Renal pelvis (tissue), 3 donors: ENCODE data around the gene NRL. TPM values are rescaled to one million over a fixed set of nuclear protein-coding genes. Genes with fewer than 3 reads are reported as not detected.

Experiments used
- polyA plus RNA-seq, 3 donors: library from polyadenylated mRNA; unstranded; fragments of 120-200 nt; gene quantifications; one replicate each; pipeline ENCODE4 v1.2.1, GENCODE V29; 2013; ENCODE audit not compliant: insufficient read length in 3 of 3

Gene NRL
- polyA plus RNA-seq, 3 donors: 2.7 to 3.2 (median 2.9) TPM

Other genes with a start within 250 kb of the NRL start
- gene DHRS4, start 161.2 kb downstream of the NRL start, polyA plus RNA-seq: 10 to 100 TPM; 56.3 to 69.2 (median 65.6) TPM
- gene DHRS4L2, start 126.0 kb downstream of the NRL start, polyA plus RNA-seq: 10 to 100 TPM; 36.1 to 44.3 (median 36.8) TPM
- 1 to 10 TPM; 2.2 to 2.4 (median 2.4) TPM for gene CARMIL3, start 62.9 kb downstream of the NRL start, polyA plus RNA-seq
- under 1 TPM in 1 of 3 donors, not detected in 2; 0.24 TPM for gene CPNE6, start 43.4 kb downstream of the NRL start, polyA plus RNA-seq
- gene PCK2, start 20.6 kb downstream of the NRL start, polyA plus RNA-seq: 10 to 100 TPM; 37.7 to 41.7 (median 40.0) TPM
- gene DCAF11, start 172 bp downstream of the NRL start, polyA plus RNA-seq: 10 to 100 TPM; 82.2 to 96.2 (median 92.8) TPM
- gene FITM1, start 15.7 kb upstream of the NRL start, polyA plus RNA-seq: 1 to 10 TPM; 1.1 to 2.3 (median 1.5) TPM
- 100 to 1,000 TPM; 175 to 216 (median 196) TPM for gene PSME1, start 21.2 kb upstream of the NRL start, polyA plus RNA-seq
- gene EMC9, start 26.6 kb upstream of the NRL start, polyA plus RNA-seq: 10 to 100 TPM; 19.8 to 29.7 (median 21.1) TPM
- gene PSME2, start 31.7 kb upstream of the NRL start, polyA plus RNA-seq: 100 to 1,000 TPM; 145 to 164 (median 151) TPM
- gene RNF31, start 32.5 kb upstream of the NRL start, polyA plus RNA-seq: 10 to 100 TPM; 46.4 to 70.4 (median 53.4) TPM
- 10 to 100 TPM; 56.8 to 68.9 (median 57.2) TPM for gene IRF9, start 46.3 kb upstream of the NRL start, polyA plus RNA-seq
- 10 to 100 TPM; 71.4 to 85.6 (median 80.8) TPM for gene REC8, start 57.1 kb upstream of the NRL start, polyA plus RNA-seq
- 10 to 100 TPM; 39.6 to 48.5 (median 42.8) TPM for gene IPO4, start 73.9 kb upstream of the NRL start, polyA plus RNA-seq
- 10 to 100 TPM; 45.2 to 55.8 (median 46.7) TPM for gene TM9SF1, start 80.5 kb upstream of the NRL start, polyA plus RNA-seq
- 10 to 100 TPM in 2 of 3 donors, 1 to 10 TPM in 1; 3.9 to 17.9 (median 14.1) TPM for gene TSSK4, start 90.7 kb upstream of the NRL start, polyA plus RNA-seq
- 10 to 100 TPM; 50.6 to 70.2 (median 58.2) TPM for gene CHMP4A, start 98.5 kb upstream of the NRL start, polyA plus RNA-seq
- gene MDP1, start 101.1 kb upstream of the NRL start, polyA plus RNA-seq: 10 to 100 TPM; 13.0 to 20.1 (median 15.3) TPM
- 100 to 1,000 TPM; 197 to 260 (median 254) TPM for gene NEDD8, start 117.4 kb upstream of the NRL start, polyA plus RNA-seq
- 100 to 1,000 TPM; 120 to 132 (median 123) TPM for gene GMPR2, start 118.0 kb upstream of the NRL start, polyA plus RNA-seq
- gene TINF2, start 127.7 kb upstream of the NRL start, polyA plus RNA-seq: 10 to 100 TPM; 59.4 to 62.5 (median 60.9) TPM
- gene TGM1, start 148.2 kb upstream of the NRL start, polyA plus RNA-seq: 1 to 10 TPM; 1.5 to 4.2 (median 2.5) TPM
- gene RABGGTA, start 156.6 kb upstream of the NRL start, polyA plus RNA-seq: 10 to 100 TPM; 24.2 to 25.5 (median 25.0) TPM
- gene DHRS1, start 184.8 kb upstream of the NRL start, polyA plus RNA-seq: 10 to 100 TPM; 41.6 to 68.7 (median 43.4) TPM
- 10 to 100 TPM; 28.0 to 29.7 (median 28.7) TPM for gene NOP9, start 184.9 kb upstream of the NRL start, polyA plus RNA-seq
- gene CIDEB, start 193.0 kb upstream of the NRL start, polyA plus RNA-seq: 10 to 100 TPM; 24.7 to 32.3 (median 28.3) TPM
- 1 to 10 TPM; 3.2 to 5.3 (median 4.4) TPM for gene LTB4R2, start 195.2 kb upstream of the NRL start, polyA plus RNA-seq
- 1 to 10 TPM; 5.0 to 7.2 (median 5.7) TPM for gene LTB4R, start 196.6 kb upstream of the NRL start, polyA plus RNA-seq
- 10 to 100 TPM; 19.3 to 22.6 (median 20.8) TPM for gene ADCY4, start 220.1 kb upstream of the NRL start, polyA plus RNA-seq
- gene RIPK3, start 225.0 kb upstream of the NRL start, polyA plus RNA-seq: 1 to 10 TPM; 3.3 to 4.1 (median 3.8) TPM